Kidney (tissue), 14 donors: ENCODE measurements around the gene SPRR5. TPM values are rescaled to one million over a fixed set of nuclear protein-coding genes. Genes with fewer than 3 reads are reported as not detected.

Experiments used
- DNase-seq, 5 donors: peaks; one replicate each; pipeline ENCODE4 v3.0.0-alpha.2; 2013 to 2020
- FAIRE-seq: peaks from 2 replicates; lab custom pipeline; 2012; peaks lifted over from hg19 to GRCh38; lab: Jason Lieb, UNC
- H3K27ac ChIP-seq, 2 donors: one replicate each; pipeline ENCODE4 v1.7.0; 2013; ENCODE audit warnings: low read depth in 2 of 2, low read length in 2 of 2, inconsistent platforms in 1 of 2
- H3K27me3 ChIP-seq: one replicate; pipeline ENCODE4 v1.7.1; 2013; ENCODE audit warnings: low read length, inconsistent platforms; ENCODE audit not compliant: control insufficient read depth, insufficient read depth
- H3K36me3 ChIP-seq, 3 donors: one replicate each; pipeline versions ENCODE4 v1.7.0 to v1.7.1; 2013; ENCODE audit warnings: low read length in 3 of 3, control low read depth in 1 of 3, inconsistent platforms in 1 of 3; ENCODE audit not compliant: insufficient read depth in 3 of 3, control insufficient read depth in 2 of 3
- H3K4me1 ChIP-seq, 3 donors: one replicate each; pipeline versions ENCODE4 v1.7.0 to v1.7.1; 2013; ENCODE audit warnings: low read length in 3 of 3, inconsistent platforms in 1 of 3, low read depth in 1 of 3; ENCODE audit not compliant: control insufficient read depth in 2 of 3, insufficient read depth in 2 of 3
- H3K4me3 ChIP-seq, 3 donors: one replicate each; pipeline versions ENCODE4 v1.7.0 to v1.8.1; 2013; ENCODE audit warnings: low read length in 3 of 3, control low read depth in 1 of 3, inconsistent platforms in 1 of 3
- H3K9ac ChIP-seq, 3 donors: one replicate each; pipeline versions ENCODE4 v1.7.0 to v1.7.1; 2013; ENCODE audit warnings: low read length in 3 of 3, control low read depth in 1 of 3, inconsistent platforms in 1 of 3
- H3K9me3 ChIP-seq, 3 donors: one replicate each; pipeline versions ENCODE4 v1.7.0 to v1.7.1; 2013; ENCODE audit warnings: low read length in 3 of 3, control low read depth in 1 of 3, inconsistent platforms in 1 of 3; ENCODE audit not compliant: control insufficient read depth in 2 of 3, insufficient read depth in 1 of 3
- intact Hi-C: fragments of 100-400 bp; cut with DNase I; formaldehyde crosslinking; loops from one replicate; pipeline ENCODE4 v1.11.1; 2022
- polyA plus RNA-seq: library from polyadenylated mRNA; stranded (reverse); fragments of 350-450 nt; fragmentation: Illumina TruSeq; extraction: RNeasy Lipid Tissue Mini Kit (QIAGEN cat#74804); gene quantifications from one replicate; pipeline ENCODE4 v1.2.3, GENCODE V29; 2014; ENCODE audit warnings: low read depth, low replicate concordance; ENCODE audit not compliant: insufficient read depth
- total RNA-seq: library from RNA; stranded (reverse); fragmentation: NEBNext Ultra II Directional; extraction: Animal tissue kit (Norgen Biotek cat#: 25700); gene quantifications from one replicate; pipeline ENCODE4 v1.2.1, GENCODE V29; 2021
- TF ChIP-seq, protein P1 (sequence below): IDR thresholded peaks from 3 replicates; pipeline ENCODE4 v1.5.1; 2012; ENCODE audit warnings: mild to moderate bottlenecking, moderate library complexity, borderline replicate concordance; ENCODE audit not compliant: insufficient read depth; ENCODE audit errors: extremely low read depth
- donor health status: control.
- donor health status: control.
- donor health status: control.
- donor health status: control.
- donor health status: control.
- donor health status: DM: yes; HTN: yes; CAD: no.
- donor health status: Normal renal cell carcinoma (clear cell type).

SPRR5 gene
- total and polyA plus RNA-seq, 2 donors from 2014 or later, result not detected

DNA sequence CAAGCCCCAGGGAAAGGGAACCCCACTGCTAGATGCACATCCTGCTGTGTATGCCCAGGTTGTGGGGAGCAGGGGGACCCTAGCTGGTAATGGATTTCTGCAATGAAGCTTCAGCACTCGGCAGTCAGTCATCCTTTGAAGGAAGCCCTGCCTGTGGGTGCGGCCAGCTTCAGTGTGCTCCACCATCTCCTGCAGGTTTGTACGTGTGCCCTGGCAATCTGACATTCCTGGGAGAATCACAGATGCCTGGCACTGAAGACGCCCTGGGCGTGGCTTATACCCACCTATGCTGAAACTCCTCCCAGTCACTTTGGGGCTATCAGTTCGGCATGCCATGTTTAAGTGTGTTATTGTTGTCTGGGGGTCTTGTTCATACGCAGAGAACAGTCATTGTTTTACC, 6.8 kb downstream of the SPRR5 start:
- DNase-seq (no peak), FAIRE-seq (no peak)
- peaks cover 0 to 5% (median 0%) of the 10 kb centered on the region in 3 donors for H3K9me3 ChIP-seq
- TF ChIP-seq, protein P1, sequence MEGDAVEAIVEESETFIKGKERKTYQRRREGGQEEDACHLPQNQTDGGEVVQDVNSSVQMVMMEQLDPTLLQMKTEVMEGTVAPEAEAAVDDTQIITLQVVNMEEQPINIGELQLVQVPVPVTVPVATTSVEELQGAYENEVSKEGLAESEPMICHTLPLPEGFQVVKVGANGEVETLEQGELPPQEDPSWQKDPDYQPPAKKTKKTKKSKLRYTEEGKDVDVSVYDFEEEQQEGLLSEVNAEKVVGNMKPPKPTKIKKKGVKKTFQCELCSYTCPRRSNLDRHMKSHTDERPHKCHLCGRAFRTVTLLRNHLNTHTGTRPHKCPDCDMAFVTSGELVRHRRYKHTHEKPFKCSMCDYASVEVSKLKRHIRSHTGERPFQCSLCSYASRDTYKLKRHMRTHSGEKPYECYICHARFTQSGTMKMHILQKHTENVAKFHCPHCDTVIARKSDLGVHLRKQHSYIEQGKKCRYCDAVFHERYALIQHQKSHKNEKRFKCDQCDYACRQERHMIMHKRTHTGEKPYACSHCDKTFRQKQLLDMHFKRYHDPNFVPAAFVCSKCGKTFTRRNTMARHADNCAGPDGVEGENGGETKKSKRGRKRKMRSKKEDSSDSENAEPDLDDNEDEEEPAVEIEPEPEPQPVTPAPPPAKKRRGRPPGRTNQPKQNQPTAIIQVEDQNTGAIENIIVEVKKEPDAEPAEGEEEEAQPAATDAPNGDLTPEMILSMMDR, result no peak
- no peak overlapping the region for H3K4me3 ChIP-seq
- H3K27ac ChIP-seq, result no peak overlapping the region
- H3K9ac ChIP-seq, result no peak overlapping the region
- no peaks in the 10 kb centered on the region for H3K27me3 ChIP-seq
- intact Hi-C loops, result no loop called here
- no peaks in the 10 kb centered on the region for H3K36me3 ChIP-seq
- H3K4me1 ChIP-seq, result no peaks in the 10 kb centered on the region

DNA sequence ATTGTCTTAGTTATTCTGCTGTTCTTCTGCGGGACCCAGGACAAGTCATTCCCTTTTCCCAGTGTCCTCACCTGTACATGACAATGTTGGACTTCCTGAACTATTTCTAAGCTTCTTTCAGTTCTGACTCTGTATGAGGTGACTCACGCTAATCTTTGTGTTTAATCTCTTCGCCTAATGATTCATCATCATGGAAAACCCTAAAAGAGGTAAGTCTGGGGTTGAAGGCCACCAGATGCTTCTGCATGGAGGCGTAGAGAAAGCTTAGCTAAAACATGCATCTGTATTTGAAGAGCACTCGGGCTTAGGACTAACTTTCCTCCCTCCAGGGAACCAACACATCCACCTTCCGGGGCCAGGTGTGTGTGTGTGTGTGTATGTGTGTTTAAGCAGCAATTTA, 7.4 kb downstream of the SPRR5 start:
- intact Hi-C loops, result no loop called here
- TF ChIP-seq, protein P1, result no peak
- Histone ChIP-seq H3K9me3 (peaks cover 0 to 5% (median 0%) of the 10 kb centered on the region in 3 donors), H3K36me3 (no peaks in the 10 kb centered on the region), H3K4me1 (no peaks in the 10 kb centered on the region), H3K4me3 (no peak overlapping the region), H3K9ac (no peak overlapping the region), H3K27me3 (no peaks in the 10 kb centered on the region), H3K27ac (no peak overlapping the region)
- no peak for FAIRE-seq
- no peak for DNase-seq

DNA sequence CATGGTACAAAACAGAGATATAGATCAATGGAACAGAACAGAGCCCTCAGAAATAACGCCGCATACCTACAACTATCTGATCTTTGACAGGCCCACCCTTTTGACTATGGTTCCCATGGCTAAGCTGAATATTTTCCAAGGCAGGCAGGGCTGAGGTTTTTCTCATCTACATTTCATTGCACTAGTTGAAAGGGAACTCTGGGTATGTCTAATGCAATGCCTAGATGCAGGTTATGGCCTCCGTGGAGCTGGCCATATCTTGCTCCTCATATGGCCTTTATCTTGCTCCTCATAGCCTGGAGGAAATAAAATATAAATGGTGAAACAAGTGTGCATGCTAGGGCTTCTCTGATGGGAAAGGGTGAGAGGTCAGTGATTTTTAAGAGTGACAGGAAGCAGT, 10.6 kb downstream of the SPRR5 start:
- Histone ChIP-seq H3K4me3 (no peak overlapping the region), H3K9me3 (peaks cover 0 to 5% (median 0%) of the 10 kb centered on the region in 3 donors), H3K4me1 (no peaks in the 10 kb centered on the region), H3K27ac (no peak overlapping the region), H3K9ac (no peak overlapping the region), H3K27me3 (no peaks in the 10 kb centered on the region), H3K36me3 (no peaks in the 10 kb centered on the region)
- TF ChIP-seq, protein P1, result no peak
- FAIRE-seq, result no peak
- DNase-seq, result no peak
- intact Hi-C loops, result no loop called here

DNA sequence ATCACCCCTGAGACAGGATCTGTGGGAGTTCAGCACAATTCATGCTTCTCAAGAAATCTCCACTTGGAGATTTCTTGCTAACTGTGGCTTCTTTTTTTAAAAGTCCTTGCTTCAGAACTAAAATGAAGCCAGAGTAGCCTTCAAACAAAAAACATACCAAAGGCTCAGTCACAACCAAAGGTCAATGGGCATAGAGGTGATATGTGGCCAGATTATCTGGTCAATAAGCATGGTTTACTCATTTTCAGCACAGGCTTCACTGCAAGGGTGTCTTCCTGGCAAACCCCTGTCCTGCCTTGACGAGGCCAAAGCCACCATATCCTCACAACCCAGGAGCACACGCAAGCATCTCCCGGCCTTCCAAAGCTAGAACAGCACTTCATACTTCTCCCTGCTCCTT, 12.3 kb downstream of the SPRR5 start:
- H3K4me1 ChIP-seq, result no peaks in the 10 kb centered on the region
- H3K9me3 ChIP-seq, result peaks cover 0 to 5% (median 0%) of the 10 kb centered on the region in 3 donors
- no peak overlapping the region for H3K9ac ChIP-seq
- no peak overlapping the region for H3K27ac ChIP-seq
- FAIRE-seq, result no peak
- no peaks in the 10 kb centered on the region for H3K36me3 ChIP-seq
- intact Hi-C loops, result no loop called here
- H3K27me3 ChIP-seq, result no peaks in the 10 kb centered on the region
- no peak overlapping the region for H3K4me3 ChIP-seq
- DNase-seq, result no peak
- TF ChIP-seq, protein P1, result no peak
